NT2/D1 (cell line): ENCODE results near the gene PHACTR3.

Experiments used
- YY1 ChIP-seq: IDR thresholded peaks from 2 replicates; pipeline ENCODE4 v1.6.1; 2011; ENCODE audit not compliant: insufficient read length, insufficient read depth
- ZNF274 ChIP-seq: IDR thresholded peaks from 2 replicates; pipeline ENCODE4 v1.6.1; 2011; ENCODE audit warnings: mild to moderate bottlenecking, low read depth, low read length

DNA sequence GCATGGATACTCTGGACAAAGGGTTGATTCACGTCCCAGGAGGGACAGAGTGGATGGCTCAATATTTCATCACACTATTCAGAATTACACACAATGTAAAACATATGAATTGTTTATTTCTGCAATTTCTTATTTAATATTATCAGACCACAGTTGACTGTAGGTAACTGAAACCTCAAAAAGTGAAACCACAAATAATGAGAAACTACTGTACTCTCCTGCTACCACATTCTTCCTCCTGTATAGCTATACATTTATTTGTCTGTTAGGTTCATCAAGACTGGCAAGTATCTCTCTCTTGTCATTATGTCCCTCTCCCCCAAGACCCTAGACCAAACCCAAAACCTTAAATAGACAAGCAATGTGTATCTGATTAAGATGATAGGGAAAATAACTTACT lies 269.1 kb downstream of the PHACTR3 start:
- TF ChIP-seq YY1: no peak
- no peak for TF ChIP-seq ZNF274
